Heart left ventricle (tissue), 16 donors: ENCODE data around the gene USP34. TPM values are rescaled to one million over a fixed set of nuclear protein-coding genes. Genes with fewer than 3 reads are reported as not detected.
A peak's percentile ranks its signal among the peaks of the same experiment; 100 is the strongest.

Experiments
- ATAC-seq, 4 donors: fragments of 200-7000 bp; cut with Tn5 transposase; one replicate each; pipeline ENCODE4 v1.9.1; 2020 to 2022; ENCODE audit warnings: moderate library complexity in 4 of 4, mild to moderate bottlenecking in 3 of 4, moderate number of reproducible peaks in 1 of 4
- DNase-seq, 5 donors: peaks; one replicate each; pipeline ENCODE4 v3.0.0-alpha.2; 2020
- H3K27ac ChIP-seq, 12 donors: fragments of 200-600 bp; sonication (generic) in 4 of 12; one replicate each; pipeline versions ENCODE4 v1.5.0 to v1.8.0; 2016 to 2022; ENCODE audit warnings: mild to moderate bottlenecking in 2 of 12
- H3K27me3 ChIP-seq, 9 donors: fragments of 200-600 bp; sonication (generic) in 2 of 9; one replicate each; pipeline versions ENCODE4 v1.5.1 to v1.8.0; 2016 to 2022; ENCODE audit warnings: mild to moderate bottlenecking in 3 of 9
- H3K36me3 ChIP-seq, 9 donors: fragments of 200-600 bp; sonication (generic) in 2 of 9; one replicate each; pipeline versions ENCODE4 v1.5.0 to v1.8.0; 2018 to 2022; ENCODE audit warnings: mild to moderate bottlenecking in 2 of 9
- H3K4me1 ChIP-seq, 12 donors: fragments of 200-600 bp; sonication (generic) in 4 of 12; one replicate each; pipeline versions ENCODE4 v1.5.0 to v1.8.0; 2016 to 2022; ENCODE audit warnings: mild to moderate bottlenecking in 3 of 12
- H3K4me3 ChIP-seq, 12 donors: fragments of 200-600 bp; sonication (generic) in 4 of 12; one replicate each; pipeline versions ENCODE4 v1.5.0 to v1.8.0; 2017 to 2022; ENCODE audit warnings: mild to moderate bottlenecking in 9 of 12, moderate library complexity in 4 of 12
- H3K9me3 ChIP-seq, 12 donors: fragments of 200-600 bp; sonication (generic) in 4 of 12; one replicate each; pipeline versions ENCODE4 v1.5.0 to v1.8.0; 2016 to 2022; ENCODE audit warnings: mild to moderate bottlenecking in 1 of 12
- CTCF ChIP-seq, 12 donors: fragments of 200-600 bp; sonication (generic) in 4 of 12; IDR thresholded peaks; one replicate each; pipeline versions ENCODE4 v1.5.0 to v1.8.0; 2018 to 2022; ENCODE audit warnings: antibody characterized with exemption in 12 of 12, mild to moderate bottlenecking in 5 of 12
- POLR2A ChIP-seq, 2 donors: fragments of 450-650 bp; IDR thresholded peaks; one replicate each; pipeline ENCODE4 v1.6.1; 2017; ENCODE audit warnings: antibody characterized with exemption in 2 of 2, mild to moderate bottlenecking in 2 of 2, moderate library complexity in 2 of 2
- WGBS, 4 donors: extraction: QIAGEN DNeasy Blood & Tissue Kit in 2 of 4; methylation state at CpG; one replicate each; pipeline versions ENCODE4 v1.1.5 to v1.1.7; 2013 to 2018; 5-methylcytosine and 5-hydroxymethylcytosine counted together
- intact Hi-C, 10 donors: fragments of 100-400 bp; cut with DNase I; formaldehyde crosslinking; loops; one replicate each; pipeline versions ENCODE4 v1.11.1 to v1.14.2; 2022
- polyA plus RNA-seq, 2 donors: library from polyadenylated mRNA; stranded (reverse); fragments of 200-250 nt; gene quantifications; one replicate each; pipeline ENCODE4 v1.2.3, GENCODE V29; 2013
- total RNA-seq, 9 donors: library from RNA; depleted of rRNA in 2 of 9; stranded (reverse); fragments of >200 nt in 2 of 9; fragmentation: NEBNext Ultra II Directional in 3 of 9; extraction: Animal tissue kit (Norgen Biotek cat#: 25700) in 3 of 9; gene quantifications; one replicate each; pipeline versions ENCODE4 v1.1.0 to v1.2.4, GENCODE V29; 2016 to 2023
- donor health status: ischemic (EF 13 %, LVEDD 7.1; RV severe dilation, severe dysfunction).
- donor health status: healthy with polysubstance abuse.
- donor health status: DM: no; HTN: yes; CAD: no.
- donor health status: DM: no; HTN: no; CAD: no.
- donor health status: ischemic (EF 25% LVEDD 6.9; RV normal size, moderate dysfunction).
- donor health status: ischemic (EF 25% LVEDD 5.7; RV mildly dilated, moderate dysfunction).
- donor health status: healthy.
- donor health status: DM: yes; HTN: yes; CAD: no.
- donor health status: ischemic (EF 35%, LVEDD 5.7; RV mildly dilated, moderate dysfunction).
- donor health status: nonischemic (EF 11% LVEDD 7.7; RV severe dilation, severe dysfunction).
- donor health status: DM: yes; HTN: yes; CAD: no.
- donor health status: PGD.
- donor health status: ischemic (EF 29% LVEDD 5.4; RV normal size, mild dysfunction).
- donor health status: nonischemic (EF 23%, LVEDD 6.1; RV moderate dilation, normal function).

Gene USP34
- total and polyA plus RNA-seq, 11 donors: 33.3 to 82.8 (median 60.6) TPM

GRCh38 chr2:61247204-61247812 is 223.6 kb downstream of the USP34 start:
- Histone ChIP-seq H3K4me1 (peaks cover 0 to 12% (median 0%) of the 10 kb centered on the region in 12 donors), H3K36me3 (peaks cover 0 to 98% (median 84%) of the 10 kb centered on the region in 9 donors), H3K27ac (peak overlapping the region in 1 of 12 donors; percentile 50), H3K4me3 (no peak overlapping the region), H3K9me3 (no peaks in the 10 kb centered on the region), H3K27me3 (no peaks in the 10 kb centered on the region)
- no peak for DNase-seq
- ATAC-seq: peak in 2 of 4 donors; percentile 50 to 72
- intact Hi-C loops: no loop called here
- TF ChIP-seq CTCF (IDR thresholded peaks at IDR 0.05) (no peak), POLR2A (IDR thresholded peaks at IDR 0.05) (no peak)

- Histone ChIP-seq H3K36me3 (peaks cover 0 to 99% (median 88%) of the 10 kb centered on the region in 9 donors), H3K4me3 (no peak overlapping the region), H3K27me3 (no peaks in the 10 kb centered on the region), H3K4me1 (peaks cover 0 to 7% (median 0%) of the 10 kb centered on the region in 12 donors), H3K27ac (no peak overlapping the region), H3K9me3 (no peaks in the 10 kb centered on the region)
- no peak for TF ChIP-seq POLR2A (IDR thresholded peaks at IDR 0.05)
- TF ChIP-seq CTCF (IDR thresholded peaks at IDR 0.05): no peak
- no peak for DNase-seq
- intact Hi-C loops: no loop called here
- WGBS, 4 donors: 94 to 99% (median 98%) methylated on average over 1 of the region's 1 CpG
- ATAC-seq: no peak
Observed at GRCh38 chr2:61244694-61245093, 226.2 kb downstream of the USP34 start.

- no peak for DNase-seq
- WGBS, 4 donors: 96 to 99% (median 98%) methylated on average over 6 of the region's 6 CpGs
- Histone ChIP-seq H3K27me3 (no peaks in the 10 kb centered on the region), H3K9me3 (no peaks in the 10 kb centered on the region), H3K36me3 (peaks cover 0 to 84% (median 65%) of the 10 kb centered on the region in 9 donors), H3K4me1 (peaks cover 0 to 8% (median 0%) of the 10 kb centered on the region in 12 donors), H3K27ac (no peak overlapping the region), H3K4me3 (no peak overlapping the region)
- ATAC-seq: no peak
- TF ChIP-seq POLR2A (IDR thresholded peaks at IDR 0.05): no peak
- TF ChIP-seq CTCF (IDR thresholded peaks at IDR 0.05): no peak
- intact Hi-C loops: no loop called here
Observed at GRCh38 chr2:61241266-61241665, 229.6 kb downstream of the USP34 start.

- Histone ChIP-seq H3K4me3 (no peak overlapping the region), H3K27ac (no peak overlapping the region), H3K27me3 (no peaks in the 10 kb centered on the region), H3K36me3 (peaks cover 0 to 84% (median 61%) of the 10 kb centered on the region in 9 donors), H3K4me1 (peaks cover 0 to 8% (median 0%) of the 10 kb centered on the region in 12 donors), H3K9me3 (no peaks in the 10 kb centered on the region)
- TF ChIP-seq CTCF (IDR thresholded peaks at IDR 0.05) (no peak), POLR2A (IDR thresholded peaks at IDR 0.05) (no peak)
- DNase-seq (no peak), ATAC-seq (no peak)
- whole genome bisulfite sequencing, 4 donors: 67 to 81% (median 75%) methylated on average over 1 of the region's 1 CpG
- intact Hi-C loops: no loop called here
Observed at GRCh38 chr2:61238219-61239012, 232.5 kb downstream of the USP34 start.
